Right atrium auricular region (tissue), 2 donors: ENCODE measurements around the gene ITGAD. TPM values are rescaled to one million over a fixed set of nuclear protein-coding genes. Genes with fewer than 3 reads are reported as not detected.

Experiments used
- DNase-seq: peaks from one replicate; pipeline ENCODE4 v3.0.0-alpha.2; 2019; ENCODE audit warnings: low spot score
- H3K27ac ChIP-seq, 2 donors: fragments of 200-600 bp; sonication (generic); 1 replicate in 1 of 2; 2 replicates in 1 of 2; pipeline ENCODE4 v1.5.1; 2016 to 2019
- H3K27me3 ChIP-seq, 2 donors: fragments of 200-600 bp; sonication (generic); one replicate each; pipeline versions ENCODE4 v1.5.1 to v1.6.0; 2017 to 2019
- H3K36me3 ChIP-seq: fragments of 200-600 bp; sonication (generic); one replicate; pipeline ENCODE4 v1.5.1; 2016
- H3K4me1 ChIP-seq, 2 donors: fragments of 200-600 bp; sonication (generic); one replicate each; pipeline versions ENCODE4 v1.5.1 to v1.6.0; 2017 to 2019
- H3K4me3 ChIP-seq, 2 donors: fragments of 200-600 bp; sonication (generic); 1 replicate in 1 of 2; 2 replicates in 1 of 2; pipeline ENCODE4 v1.5.1; 2017 to 2019; ENCODE audit warnings: mild to moderate bottlenecking in 1 of 2, moderate library complexity in 1 of 2
- H3K9me3 ChIP-seq, 2 donors: fragments of 200-600 bp; sonication (generic); one replicate each; pipeline ENCODE4 v1.5.1; 2019
- total RNA-seq, 2 donors: library from RNA; depleted of rRNA; stranded (reverse); fragments of >200 nt; gene quantifications; one replicate each; pipeline ENCODE4 v1.1.0, GENCODE V29; 2016
- TF ChIP-seq, protein P1 (sequence below), 2 donors: fragments of 200-600 bp; sonication (generic); IDR thresholded peaks; one replicate each; pipeline ENCODE4 v1.5.1; 2019; ENCODE audit warnings: antibody characterized with exemption in 2 of 2

ITGAD gene
- total RNA-seq, 2 donors from 2014 or later: not detected

DNA sequence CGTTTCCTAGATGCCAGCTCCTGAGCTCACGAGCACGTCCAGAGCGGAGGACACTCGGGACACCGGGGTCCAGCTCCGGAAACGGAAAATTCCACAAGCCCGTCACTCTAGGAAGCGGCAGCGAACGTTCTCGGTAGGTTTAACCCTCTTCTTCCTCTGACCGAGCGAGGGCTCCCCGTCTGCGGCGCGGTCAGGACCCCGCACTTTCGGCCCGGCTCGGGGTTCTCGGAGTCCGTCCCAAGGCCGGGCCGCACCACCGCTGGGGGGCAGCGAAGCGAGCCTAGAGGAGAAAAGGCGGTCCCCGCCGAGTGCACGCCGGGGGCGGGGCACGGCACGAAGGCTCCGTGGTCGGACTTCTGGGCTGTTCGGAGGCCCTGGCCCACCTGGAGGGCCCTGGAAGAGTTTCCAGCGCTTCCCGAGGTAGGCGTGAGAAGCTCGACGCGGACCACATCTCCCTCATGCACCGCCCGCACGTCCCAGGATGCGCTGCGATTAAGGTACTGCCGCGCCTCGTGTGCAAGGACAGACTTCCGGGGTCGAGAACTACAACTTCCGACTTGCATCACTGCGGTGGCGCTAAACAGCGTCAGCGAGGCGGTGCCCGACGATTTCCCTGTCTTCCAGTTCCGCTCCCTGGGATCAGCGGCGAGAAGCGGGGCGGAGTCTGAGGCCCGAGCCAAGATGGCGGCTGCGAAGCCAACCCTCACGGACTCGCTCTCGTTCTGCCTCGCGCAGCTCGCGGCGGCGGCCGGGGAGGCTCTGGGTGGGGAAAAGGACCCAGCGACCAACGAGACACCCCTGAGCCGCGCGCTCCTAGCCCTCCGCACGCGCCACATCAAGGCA lies 65.9 kb downstream of the ITGAD start, which contains the start of gene ARMC5:
TSS of gene ARMC5 (plus strand) at position 658 of the 843 bp plus-strand sequence. CDS start at position 682, 24 bp downstream.
- peaks cover 0 to 52% of the 10 kb centered on the region in 2 donors for H3K4me1 ChIP-seq
- H3K9me3 ChIP-seq: no peaks in the 10 kb centered on the region
- H3K27ac ChIP-seq: peak within 1 kb of the TSS; percentile 98
- TF ChIP-seq, protein P1, sequence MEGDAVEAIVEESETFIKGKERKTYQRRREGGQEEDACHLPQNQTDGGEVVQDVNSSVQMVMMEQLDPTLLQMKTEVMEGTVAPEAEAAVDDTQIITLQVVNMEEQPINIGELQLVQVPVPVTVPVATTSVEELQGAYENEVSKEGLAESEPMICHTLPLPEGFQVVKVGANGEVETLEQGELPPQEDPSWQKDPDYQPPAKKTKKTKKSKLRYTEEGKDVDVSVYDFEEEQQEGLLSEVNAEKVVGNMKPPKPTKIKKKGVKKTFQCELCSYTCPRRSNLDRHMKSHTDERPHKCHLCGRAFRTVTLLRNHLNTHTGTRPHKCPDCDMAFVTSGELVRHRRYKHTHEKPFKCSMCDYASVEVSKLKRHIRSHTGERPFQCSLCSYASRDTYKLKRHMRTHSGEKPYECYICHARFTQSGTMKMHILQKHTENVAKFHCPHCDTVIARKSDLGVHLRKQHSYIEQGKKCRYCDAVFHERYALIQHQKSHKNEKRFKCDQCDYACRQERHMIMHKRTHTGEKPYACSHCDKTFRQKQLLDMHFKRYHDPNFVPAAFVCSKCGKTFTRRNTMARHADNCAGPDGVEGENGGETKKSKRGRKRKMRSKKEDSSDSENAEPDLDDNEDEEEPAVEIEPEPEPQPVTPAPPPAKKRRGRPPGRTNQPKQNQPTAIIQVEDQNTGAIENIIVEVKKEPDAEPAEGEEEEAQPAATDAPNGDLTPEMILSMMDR (IDR thresholded peaks at IDR 0.05): peak; percentile 57 to 81
- H3K4me3 ChIP-seq: peak within 1 kb of the TSS; percentile 73 to 76
- peaks cover 22% of the 10 kb centered on the region for H3K36me3 ChIP-seq
- peak; percentile 98 for DNase-seq
- H3K27me3 ChIP-seq: no peaks in the 10 kb centered on the region

DNA sequence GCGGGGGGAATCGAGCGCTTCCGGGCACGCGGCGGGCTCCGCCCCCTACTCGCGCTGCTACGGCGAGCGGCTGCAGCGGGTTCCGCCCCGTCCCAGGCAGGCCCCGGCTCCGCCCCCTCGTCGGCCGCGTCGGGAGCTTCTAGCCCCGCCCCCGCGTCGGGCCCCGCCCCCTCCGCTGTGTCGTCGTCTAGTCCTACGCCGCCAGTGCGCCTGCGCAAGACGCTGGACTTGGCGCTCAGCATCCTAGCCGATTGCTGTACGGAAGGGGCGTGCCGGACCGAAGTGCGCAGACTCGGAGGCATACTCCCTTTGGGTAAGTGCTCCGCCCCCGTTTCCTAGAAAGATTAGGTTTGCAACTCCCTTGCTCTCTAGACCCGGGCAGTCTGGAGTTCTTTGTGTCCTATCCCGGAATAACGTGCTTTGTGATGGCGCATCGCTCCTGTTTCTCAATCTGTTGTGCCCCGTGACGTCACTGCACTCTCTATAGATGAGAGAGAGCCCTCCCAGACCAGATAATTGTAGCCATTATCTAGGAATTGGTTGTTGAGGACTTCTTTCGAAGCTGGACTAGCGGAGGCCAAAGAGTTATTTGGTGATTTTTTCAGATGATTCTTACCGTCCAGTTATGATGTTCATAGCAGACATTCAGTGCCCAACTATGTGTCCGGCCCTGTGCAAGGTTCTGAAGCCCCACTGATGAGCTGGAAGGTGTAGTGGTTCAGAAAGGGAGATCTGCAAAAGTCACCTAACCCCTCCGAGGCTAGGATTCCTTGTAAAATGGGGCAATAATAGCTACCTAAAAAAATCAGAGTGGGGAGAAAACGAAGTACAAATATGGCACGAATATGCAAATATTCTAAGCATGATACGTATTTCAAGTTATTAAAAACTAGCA lies 66.8 kb downstream of the ITGAD start:
- Histone ChIP-seq H3K27ac (peak overlapping the region; percentile 98), H3K4me1 (peaks cover 0 to 43% of the 10 kb centered on the region in 2 donors), H3K27me3 (no peaks in the 10 kb centered on the region), H3K36me3 (peaks cover 30% of the 10 kb centered on the region), H3K4me3 (peak overlapping the region; percentile 73 to 76), H3K9me3 (no peaks in the 10 kb centered on the region)
- TF ChIP-seq, protein P1 (IDR thresholded peaks at IDR 0.05): no peak
- DNase-seq: peak; percentile 100

DNA sequence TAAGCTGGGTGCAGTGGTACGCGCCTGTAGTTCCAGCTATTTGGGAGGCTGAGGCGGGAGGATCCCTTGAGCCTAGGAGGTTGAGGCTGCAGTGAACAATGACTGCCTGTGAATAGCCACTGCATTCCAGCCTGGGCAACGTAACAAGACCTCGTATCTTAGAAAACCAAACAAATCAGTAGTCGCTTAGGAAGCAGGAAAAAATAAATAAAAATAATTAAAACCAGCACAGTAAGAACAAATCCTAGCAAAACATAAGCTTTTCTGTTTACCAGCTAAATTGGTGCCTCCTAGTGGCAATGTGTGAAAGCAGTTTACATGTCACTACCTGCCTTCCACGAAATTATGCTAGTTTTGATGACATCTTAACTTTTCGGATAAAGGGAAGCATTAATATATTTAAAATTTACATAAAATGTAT lies 67.5 kb downstream of the ITGAD start:
- H3K4me3 ChIP-seq: peak overlapping the region; percentile 34 to 73
- no peak for DNase-seq

DNA sequence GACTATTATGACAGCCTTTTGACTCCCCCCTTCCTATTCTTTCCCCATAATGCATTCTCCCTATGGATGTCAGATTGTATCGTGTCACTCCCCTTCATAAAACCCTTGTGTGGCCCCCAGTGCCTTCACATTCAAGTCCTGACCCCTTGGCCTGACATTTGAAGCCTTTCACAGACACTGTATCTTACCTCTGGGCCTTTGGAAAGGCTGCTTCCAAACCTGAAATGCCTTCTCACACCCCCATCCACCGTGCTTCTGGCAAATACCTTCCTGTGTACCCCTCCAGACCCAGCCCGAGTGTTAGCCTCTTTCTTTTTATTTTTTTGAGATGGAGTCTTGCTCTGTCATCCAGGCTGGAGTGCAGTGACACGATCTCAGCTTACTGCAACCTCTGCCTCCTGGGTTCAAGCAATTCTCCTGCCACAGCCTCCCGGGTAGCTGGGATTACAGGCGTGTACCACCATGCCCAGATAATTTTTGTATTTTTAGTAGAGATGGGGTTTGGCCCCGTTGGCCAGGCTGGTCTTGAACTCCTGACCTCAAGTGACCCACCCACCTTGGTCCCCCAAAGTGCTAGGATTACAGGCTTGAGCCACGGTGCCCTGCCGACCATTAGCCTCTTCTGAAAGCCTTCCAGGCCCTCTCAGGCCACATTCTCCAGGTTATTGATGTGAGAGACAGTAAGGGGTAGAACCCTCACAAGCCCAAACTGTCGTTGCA lies 68.2 kb downstream of the ITGAD start:
- TF ChIP-seq, protein P1 (IDR thresholded peaks at IDR 0.05): no peak
- DNase-seq: no peak
- H3K4me3 ChIP-seq: no peak overlapping the region
- H3K4me1 ChIP-seq: peaks cover 0 to 29% of the 10 kb centered on the region in 2 donors
- no peaks in the 10 kb centered on the region for H3K27me3 ChIP-seq
- H3K9me3 ChIP-seq: no peaks in the 10 kb centered on the region
- H3K27ac ChIP-seq: no peak overlapping the region
- peaks cover 41% of the 10 kb centered on the region for H3K36me3 ChIP-seq

More for the DNA sequence above, 67.5 kb downstream of the ITGAD start:
- Histone ChIP-seq H3K27ac (peak overlapping the region; percentile 58 to 98), H3K9me3 (no peaks in the 10 kb centered on the region), H3K27me3 (no peaks in the 10 kb centered on the region), H3K4me1 (peaks cover 0 to 36% of the 10 kb centered on the region in 2 donors), H3K36me3 (peaks cover 34% of the 10 kb centered on the region)
- TF ChIP-seq, protein P1 (IDR thresholded peaks at IDR 0.05): peak; percentile 28 to 61
